Fibroblast of lung (primary cell): ENCODE results near the gene RNU2-63P. TPM values are rescaled to one million over a fixed set of nuclear protein-coding genes. Genes with fewer than 3 reads are reported as not detected.
"Not testable (repeated sequence)": the region's sequence is repeated elsewhere in the genome, so short reads cannot be mapped to it uniquely, and the experiment has no call there.

Source experiments
- DNase-seq, 2 donors: peaks; one replicate each; pipeline versions ENCODE4 v3.0.0 to v3.0.0-alpha.2; 2010; ENCODE audit warnings: low read depth in 2 of 2
- H2AFZ ChIP-seq: 2 replicates; pipeline ENCODE4 v1.5.1; 2012; ENCODE audit warnings: low read length, control low read depth, inconsistent platforms
- H3K27ac ChIP-seq: 2 replicates; pipeline ENCODE4 v1.5.1; 2011; ENCODE audit warnings: low read length, control low read depth; ENCODE audit not compliant: insufficient read depth
- H3K27me3 ChIP-seq: 2 replicates; pipeline ENCODE4 v1.5.1; 2011; ENCODE audit warnings: mild to moderate bottlenecking, low read length; ENCODE audit not compliant: control insufficient read depth, insufficient read depth
- H3K36me3 ChIP-seq: 2 replicates; pipeline ENCODE4 v1.5.1; 2011; ENCODE audit warnings: low read length; ENCODE audit not compliant: control insufficient read depth, insufficient read depth
- H3K4me1 ChIP-seq: 2 replicates; pipeline ENCODE4 v1.5.1; 2011; ENCODE audit warnings: low read length; ENCODE audit not compliant: control insufficient read depth, insufficient read depth; ENCODE audit errors: extremely low read depth
- H3K4me2 ChIP-seq: 2 replicates; pipeline ENCODE4 v1.5.1; 2011; ENCODE audit warnings: low read length, control low read depth; ENCODE audit not compliant: insufficient read depth; ENCODE audit errors: extremely low read depth
- H3K4me3 ChIP-seq, 4 experiments: fragments of 200-600 bp in 1 of 4; sonication (generic) in 1 of 4; replicated peaks in 1 of 4; 2 replicates each; pipeline ENCODE4 v1.5.1; 2011 to 2016; ENCODE audit warnings: low read length in 4 of 4, low read depth in 3 of 4, mild to moderate bottlenecking in 3 of 4, control low read depth in 2 of 4, inconsistent platforms in 1 of 4, mixed read lengths in 1 of 4; ENCODE audit not compliant: insufficient read depth in 1 of 4; ENCODE audit errors: control extremely low read depth in 1 of 4
- H3K79me2 ChIP-seq: 2 replicates; pipeline ENCODE4 v1.5.1; 2012; ENCODE audit warnings: mild to moderate bottlenecking, low read length, inconsistent platforms; ENCODE audit not compliant: control insufficient read depth, insufficient read depth
- H3K9ac ChIP-seq: 2 replicates; pipeline ENCODE4 v1.5.1; 2011; ENCODE audit warnings: mild to moderate bottlenecking, low read length, control low read depth; ENCODE audit not compliant: insufficient read depth
- H3K9me3 ChIP-seq: 2 replicates; pipeline ENCODE4 v1.5.1; 2012; ENCODE audit warnings: low read depth, low read length; ENCODE audit not compliant: control insufficient read depth, insufficient read depth
- H4K20me1 ChIP-seq: 2 replicates; pipeline ENCODE4 v1.5.1; 2011; ENCODE audit warnings: low read length; ENCODE audit not compliant: control insufficient read depth, insufficient read depth; ENCODE audit errors: extremely low read depth
- polyA plus RNA-seq, 2 donors: library from polyadenylated mRNA; depleted of rRNA in 1 of 2; stranded (reverse) in 1 of 2; unstranded in 1 of 2; fragments of >200 nt; gene quantifications; 2 replicates each; pipeline ENCODE4 v1.2.1, GENCODE V29; 2011 to 2012; ENCODE audit warnings: missing spikeins in 1 of 2
- total RNA-seq: library from RNA; depleted of rRNA; stranded (reverse); fragments of >200 nt; gene quantifications from 2 replicates; pipeline ENCODE4 v1.2.1, GENCODE V29; 2014

RNU2-63P gene
- total and polyA plus RNA-seq, 2 donors (not counting 1 experiment from before 2014, with no cell fraction given) = 268 TPM; not detected in 1

DNA sequence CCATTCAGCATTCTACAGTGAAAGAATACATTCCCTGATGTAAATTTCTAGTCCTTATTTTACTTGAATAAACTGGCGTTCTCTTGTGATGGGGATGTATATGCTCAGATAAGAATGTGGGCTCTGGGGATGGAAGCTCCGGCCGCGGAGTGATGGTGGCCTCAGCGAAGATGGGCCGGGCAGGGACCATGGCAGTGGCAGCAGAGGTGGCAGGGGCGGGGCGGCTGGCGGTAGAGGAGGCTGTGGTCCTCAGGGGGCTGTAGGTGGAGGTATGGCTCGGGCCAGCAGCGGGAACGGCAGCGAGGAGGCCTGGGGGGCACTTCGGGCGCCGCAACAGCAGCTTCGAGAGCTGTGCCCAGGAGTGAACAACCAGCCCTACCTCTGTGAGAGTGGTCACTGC lies 44.0 kb downstream of the RNU2-63P start:
- not testable (repeated sequence) for H3K27me3 ChIP-seq, H3K79me2 ChIP-seq, H3K4me1 ChIP-seq, H3K9ac ChIP-seq, H3K27ac ChIP-seq, H2AFZ ChIP-seq, H3K36me3 ChIP-seq, H3K4me3 ChIP-seq, H3K9me3 ChIP-seq, DNase-seq, H3K4me2 ChIP-seq, H4K20me1 ChIP-seq

Other genes starting within 250 kb of the RNU2-63P start
- 1.0 and 3.0 TPM in 2 replicates for gene RGPD2, start 190.8 kb downstream of the RNU2-63P start, total RNA-seq
- gene RGPD2, start 190.8 kb downstream of the RNU2-63P start, polyA plus RNA-seq = 0.41 and 0.82 TPM in 2 replicates
- 36.7 and 39.3 TPM in 2 replicates for gene KRCC1, start 39.2 kb upstream of the RNU2-63P start, total RNA-seq
- gene KRCC1, start 39.2 kb upstream of the RNU2-63P start, polyA plus RNA-seq = 24.3 and 44.4 TPM in 2 replicates
- not detected in 2 replicates for gene SMYD1, start 51.3 kb upstream of the RNU2-63P start, total RNA-seq
- gene SMYD1, start 51.3 kb upstream of the RNU2-63P start, polyA plus RNA-seq = not detected in 2 replicates
- not detected in 2 replicates for gene FABP1, start 111.5 kb upstream of the RNU2-63P start, total RNA-seq
- not detected in 2 replicates for gene FABP1, start 111.5 kb upstream of the RNU2-63P start, polyA plus RNA-seq
- gene THNSL2, start 153.8 kb upstream of the RNU2-63P start, total RNA-seq = 9.9 and 17.5 TPM in 2 replicates
- 6.0 TPM in 1 of 2 replicates, not detected in the other for gene THNSL2, start 153.8 kb upstream of the RNU2-63P start, polyA plus RNA-seq